NCI-H82 treated with DMSO at 0.1 percent for 48 hours (cell line): ENCODE results near the gene VTI1A.
"Not testable (repeated sequence)": the region's sequence is repeated elsewhere in the genome, so short reads cannot be mapped to it uniquely, and the experiment has no call there.

Experiments
- DNase-seq: peaks from one replicate; lab custom pipeline; 2025; ENCODE audit not compliant: unreplicated experiment; lab: John Stamatoyannopoulos, UW

Gene VTI1A

DNA sequence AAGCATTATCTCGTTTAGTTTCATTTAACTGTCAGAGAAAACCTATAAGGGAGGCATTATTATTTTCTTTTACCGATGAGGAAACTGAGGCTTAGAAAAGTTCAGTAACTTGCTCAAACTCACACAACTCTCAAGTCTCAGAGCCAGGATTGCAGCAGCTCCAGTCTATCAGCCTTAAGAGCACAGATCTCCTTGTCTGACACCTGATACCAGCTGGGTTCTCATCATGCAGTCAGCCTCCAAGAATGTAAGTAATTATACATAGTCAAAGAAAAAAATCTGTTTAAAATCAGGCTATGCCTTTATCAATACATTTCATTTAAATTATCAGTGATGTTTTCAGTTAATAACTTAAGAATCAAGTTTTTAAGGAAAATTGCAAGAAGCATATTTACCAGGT is 266.4 kb downstream of the VTI1A start:
- no peak for DNase-seq

DNA sequence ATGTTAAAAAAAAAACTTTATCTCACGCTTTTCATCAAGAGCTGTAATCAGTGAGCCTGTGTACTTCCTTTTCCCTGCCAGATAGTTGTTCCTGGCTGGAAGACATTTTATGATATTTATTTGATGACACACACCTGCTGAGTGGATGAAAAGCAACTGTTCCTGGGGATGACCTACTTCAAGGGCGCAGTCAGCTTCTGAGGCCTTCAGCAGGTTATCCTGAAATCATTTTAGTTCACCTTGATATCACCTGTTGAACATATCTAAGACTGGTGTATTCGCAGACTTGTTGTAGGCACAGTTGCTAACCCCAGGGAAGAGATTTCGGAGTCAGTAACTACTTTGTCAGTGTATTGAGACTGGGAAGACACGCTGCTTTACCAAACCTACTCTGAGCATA is 268.6 kb downstream of the VTI1A start:
- DNase-seq, result no peak

DNA sequence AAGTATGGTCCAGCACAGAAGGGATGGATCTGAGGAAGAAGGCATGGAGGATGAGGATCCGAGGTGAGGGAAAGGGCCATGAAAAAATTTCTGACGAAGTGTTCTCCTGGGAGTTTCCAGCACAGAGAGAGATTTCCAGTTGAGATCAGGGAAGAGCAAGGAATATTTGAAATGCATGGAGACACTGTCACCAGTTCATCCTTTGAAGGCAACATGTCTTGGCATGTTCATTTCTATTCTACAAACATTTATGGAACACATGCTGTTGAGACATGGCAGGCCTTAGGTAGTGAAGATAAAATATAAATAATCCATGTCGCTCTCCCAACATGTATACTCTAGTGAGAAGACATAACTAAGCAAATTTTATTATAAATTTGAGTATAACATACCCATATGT is 269.1 kb downstream of the VTI1A start:
- DNase-seq, result no peak

DNA sequence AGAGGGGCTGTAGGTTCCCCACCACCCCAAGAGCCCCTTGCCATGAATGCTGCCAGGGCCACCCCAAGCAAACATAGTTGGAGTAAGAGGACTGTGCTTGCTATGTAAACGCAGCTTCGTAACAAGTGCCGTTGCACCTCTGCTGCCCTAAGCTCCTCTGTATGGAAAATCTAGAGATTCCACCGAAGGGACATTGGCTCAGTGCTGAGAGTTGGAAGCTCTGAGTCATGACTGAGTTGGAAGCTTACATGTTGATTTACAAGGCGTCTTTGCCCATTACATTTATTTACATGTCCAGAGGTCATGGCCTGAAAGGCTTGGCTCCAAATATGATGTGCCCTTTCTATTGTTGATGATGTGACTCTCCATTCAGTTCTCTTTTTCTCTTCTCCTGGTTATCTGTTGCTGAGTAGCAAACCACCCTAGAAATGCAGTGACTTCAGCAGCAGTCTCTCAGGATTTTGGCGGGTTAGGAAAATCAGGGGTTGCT is 270.0 kb downstream of the VTI1A start:
- no peak for DNase-seq

DNA sequence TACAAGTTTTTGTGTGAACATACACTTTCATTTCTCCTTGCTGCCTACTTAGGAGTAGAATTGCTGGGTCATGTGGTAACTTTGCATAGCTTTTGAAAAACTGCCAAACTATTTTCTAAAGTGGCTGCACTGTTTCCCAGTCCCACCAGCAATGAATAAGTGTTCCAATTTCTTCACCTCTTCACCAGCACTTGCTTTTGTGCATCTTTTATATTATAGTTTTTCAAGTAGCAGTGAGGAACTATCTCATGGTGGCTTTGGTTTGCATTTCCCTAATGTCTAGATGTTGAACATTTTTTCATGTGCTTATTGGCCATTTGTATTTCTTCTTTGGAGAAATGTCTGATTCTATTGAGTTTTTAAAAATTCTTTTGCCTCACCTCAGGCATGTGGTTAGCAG is 273.2 kb downstream of the VTI1A start:
- DNase-seq, result no peak

DNA sequence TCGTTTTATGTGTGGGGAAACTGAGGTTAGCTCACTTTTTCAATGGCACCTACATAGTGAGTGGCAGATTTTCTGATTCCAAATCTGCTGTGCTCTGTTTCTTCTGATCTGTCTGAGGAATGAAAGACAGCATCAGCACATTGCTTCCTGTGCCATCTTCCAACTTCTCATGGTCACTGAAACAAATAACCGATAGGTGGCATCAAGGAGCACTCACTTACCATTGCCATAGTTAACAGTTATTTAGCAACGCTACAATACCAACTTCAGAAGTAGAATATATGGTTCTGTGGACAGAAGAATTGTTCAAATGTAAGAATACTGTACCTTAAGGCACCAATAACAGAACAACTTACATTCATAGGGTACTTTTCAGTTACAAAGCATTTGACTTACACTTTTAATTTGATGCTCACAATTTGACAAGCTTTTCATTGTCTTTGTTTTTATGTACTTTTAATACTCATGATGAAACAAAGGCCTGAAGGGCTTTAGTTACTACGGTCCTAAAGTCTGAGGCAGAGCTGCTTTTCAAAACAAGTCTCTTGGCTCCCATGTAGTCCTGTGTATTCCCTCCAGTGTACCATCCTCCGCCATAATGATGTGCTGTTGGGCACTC is 274.2 kb downstream of the VTI1A start:
- DNase-seq, result peak; percentile 27

DNA sequence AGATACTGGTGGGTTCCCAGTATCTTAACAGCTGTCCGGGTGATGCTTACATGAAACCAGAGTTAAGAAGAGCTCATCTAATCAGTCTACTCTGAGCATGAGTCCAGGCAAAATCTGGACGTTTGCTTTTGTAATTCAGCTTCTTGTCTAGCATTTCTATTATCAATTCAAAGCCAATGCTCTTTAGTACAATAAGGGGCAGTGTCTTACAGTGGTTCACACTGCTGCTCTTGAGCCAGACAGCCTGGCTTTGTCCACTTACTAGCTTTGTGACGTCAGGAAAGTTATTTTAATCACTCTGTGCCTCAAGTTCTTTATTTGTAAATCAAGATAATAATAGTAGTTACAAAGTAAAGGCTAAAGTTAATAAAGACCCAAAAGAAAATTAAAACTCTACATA is 275.7 kb downstream of the VTI1A start:
- no peak for DNase-seq

DNA sequence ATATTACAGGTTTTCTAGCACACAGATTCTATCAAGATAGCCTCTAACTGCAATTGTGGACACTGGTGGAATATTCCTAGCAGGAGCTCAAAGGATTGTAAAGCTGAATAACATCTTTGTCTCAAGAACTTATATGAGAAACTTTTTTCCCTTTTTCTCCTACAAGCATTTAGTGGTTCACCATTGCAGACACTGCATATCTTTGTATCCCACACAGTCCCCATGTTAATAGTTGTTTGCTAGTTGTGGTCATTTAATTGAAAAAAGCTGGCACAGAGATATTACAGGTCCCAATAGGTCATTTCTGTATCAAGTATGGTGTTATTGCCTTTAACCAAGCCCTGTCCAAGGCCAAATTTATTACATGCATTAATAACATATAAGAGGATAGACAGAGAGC is 276.9 kb downstream of the VTI1A start:
- no peak for DNase-seq

DNA sequence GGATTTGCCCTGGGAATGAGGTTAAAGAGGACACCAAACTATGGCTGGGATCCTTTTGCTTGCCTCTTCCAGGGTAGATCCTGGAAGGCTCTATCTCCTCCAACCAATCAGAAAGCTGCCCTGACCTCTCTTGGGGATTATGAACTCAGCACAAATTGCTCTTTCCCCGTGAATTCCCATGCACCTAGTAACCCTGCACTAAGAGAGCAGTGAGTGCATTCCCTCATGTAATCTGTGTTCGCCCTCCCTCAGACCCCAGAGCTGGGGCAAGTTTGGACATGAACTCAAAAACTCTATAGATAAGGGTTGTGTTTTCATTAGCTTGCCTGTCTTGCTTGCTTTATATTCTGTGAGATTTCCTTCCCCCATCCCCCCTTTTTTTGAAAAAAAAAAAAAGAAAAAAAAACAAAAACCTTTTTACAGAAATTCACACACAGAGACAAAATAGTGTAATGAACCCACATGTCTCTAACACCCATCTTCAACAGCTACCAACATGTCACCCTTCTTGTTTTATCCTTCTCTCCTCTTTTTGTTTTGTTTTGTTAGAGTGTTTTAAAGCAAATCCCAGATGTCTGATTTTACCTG is 277.5 kb downstream of the VTI1A start:
- DNase-seq, result no peak

DNA sequence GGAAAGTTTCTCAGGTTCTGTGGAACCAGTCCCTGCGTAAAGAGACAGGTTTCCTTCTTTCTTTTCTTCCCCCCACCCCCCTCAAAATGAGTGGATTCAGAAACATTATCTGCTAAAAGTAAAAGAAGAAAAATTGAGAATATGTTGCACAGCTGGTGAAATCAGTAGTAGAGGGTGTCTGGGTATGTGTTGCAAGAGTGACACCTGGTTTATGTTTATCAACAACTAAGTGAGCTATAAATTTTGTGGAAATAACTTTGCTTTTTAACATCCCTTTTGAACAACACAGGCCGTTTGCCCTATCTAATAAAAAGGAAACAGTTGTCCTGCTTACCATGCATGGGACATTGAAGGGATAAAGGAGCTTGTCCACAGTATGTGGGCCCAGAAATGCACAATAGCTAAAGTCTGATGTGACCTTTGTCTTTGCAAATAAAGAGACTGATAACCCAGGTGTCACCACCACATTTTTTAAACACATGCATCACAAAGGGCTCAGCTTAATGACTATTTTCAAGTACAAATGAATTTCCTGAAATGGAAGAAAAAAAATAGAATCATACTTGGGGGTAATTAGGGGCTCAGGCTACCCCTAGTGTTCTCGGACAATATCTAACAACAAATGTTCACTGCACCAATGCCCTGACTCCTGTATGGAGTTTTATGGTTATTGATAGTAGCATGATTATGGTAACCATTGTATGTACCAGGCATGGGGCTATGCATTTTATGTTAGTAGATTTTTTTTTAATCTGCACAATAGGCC is 281.3 kb downstream of the VTI1A start:
- no peak for DNase-seq

DNA sequence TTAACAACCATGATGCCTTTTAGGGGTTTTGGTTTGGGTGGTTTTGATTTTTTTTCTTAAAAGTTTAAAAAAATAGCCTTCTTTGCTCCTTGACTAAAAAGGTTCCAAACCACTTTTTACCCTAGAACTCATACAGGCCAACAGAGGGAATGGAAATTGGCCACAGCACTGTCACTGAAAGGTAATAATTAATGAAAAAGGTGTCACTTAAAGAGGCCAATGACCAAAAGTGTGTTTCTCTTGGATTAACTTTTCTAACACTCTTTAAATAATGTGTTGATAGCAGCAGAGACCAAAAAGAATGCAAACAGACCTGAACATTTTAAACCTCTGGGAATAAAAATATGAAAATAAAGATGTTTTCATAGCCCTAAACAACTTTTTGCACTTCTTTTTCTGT is 282.0 kb downstream of the VTI1A start:
- no peak for DNase-seq

DNA sequence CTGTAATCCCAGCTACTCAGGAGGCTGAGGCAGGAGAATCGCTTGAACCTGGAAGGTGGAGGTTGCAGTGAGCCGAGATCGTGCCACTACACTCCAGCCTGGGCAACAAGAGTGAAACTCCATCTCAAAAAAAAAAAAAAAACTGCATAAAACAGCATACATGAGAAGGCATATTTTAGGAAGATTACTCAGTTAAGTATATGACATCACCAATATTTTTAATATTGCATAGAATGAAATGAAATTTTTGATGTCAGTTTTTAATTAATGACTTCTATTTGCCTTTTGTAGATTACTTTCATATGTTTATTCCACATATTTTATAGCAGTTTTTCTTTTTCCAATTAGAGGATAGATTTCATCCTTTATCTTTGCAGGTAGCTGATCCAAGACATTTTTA is 284.4 kb downstream of the VTI1A start:
- DNase-seq, result not testable (repeated sequence)

DNA sequence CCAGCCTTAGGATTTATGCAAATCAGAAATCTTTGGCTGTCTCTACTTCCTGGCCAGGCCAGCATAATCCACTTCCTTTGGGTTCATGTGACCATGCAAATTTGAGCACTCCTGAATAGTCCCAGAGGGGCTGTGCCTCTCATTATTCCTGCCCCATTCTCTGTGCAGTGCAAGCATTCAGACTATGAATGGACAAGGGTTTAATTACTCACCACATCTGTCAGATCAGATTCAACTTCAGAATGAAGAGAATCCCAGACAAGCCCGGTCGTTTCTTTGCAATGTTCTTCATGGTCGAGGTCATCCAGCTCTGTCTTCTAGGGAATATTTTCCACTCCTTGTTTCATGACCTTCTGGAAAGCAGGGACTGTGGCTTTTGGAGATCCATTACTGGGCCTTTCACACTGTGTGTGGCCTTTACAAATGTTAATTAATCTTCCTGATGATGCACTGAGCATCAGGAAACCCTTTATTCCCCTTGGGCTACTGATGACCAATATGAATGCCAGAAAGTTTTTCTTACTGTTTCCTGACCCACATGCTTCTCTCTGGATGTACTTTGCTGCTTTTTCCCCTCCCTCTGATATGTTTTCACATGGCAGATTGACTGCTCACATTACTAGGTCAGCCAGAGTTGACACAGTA is 285.4 kb downstream of the VTI1A start:
- DNase-seq, result peak; percentile 27

DNA sequence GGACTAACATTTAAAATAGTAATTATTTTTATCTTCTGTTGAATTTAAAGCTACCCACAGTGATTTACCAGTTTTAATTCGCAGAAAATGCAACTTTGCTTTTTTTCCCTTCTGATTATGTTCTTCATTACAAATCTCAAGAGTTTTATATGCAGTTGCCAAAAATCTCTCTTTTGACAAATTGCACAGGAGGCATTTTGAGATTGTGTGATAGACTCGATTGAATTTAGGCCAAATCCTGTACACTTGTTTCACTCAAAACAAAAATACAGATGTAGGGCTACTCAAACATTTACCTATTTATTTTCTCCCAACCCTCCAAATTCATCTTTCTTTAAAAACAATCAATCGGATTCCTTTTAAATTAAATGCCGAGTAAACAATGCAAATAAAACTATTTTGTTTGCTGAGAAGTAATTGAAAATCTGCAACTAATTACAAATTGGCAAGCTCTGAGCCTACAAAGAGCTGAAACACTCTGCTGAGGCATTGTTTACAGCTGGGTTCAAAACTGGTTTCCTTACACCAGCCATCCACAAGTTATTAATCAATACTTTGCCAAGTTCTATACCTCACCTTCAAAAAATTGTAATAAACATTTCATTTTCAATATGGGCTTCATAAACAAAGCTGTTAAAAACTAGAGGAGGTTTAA is 288.2 kb downstream of the VTI1A start:
- no peak for DNase-seq

DNA sequence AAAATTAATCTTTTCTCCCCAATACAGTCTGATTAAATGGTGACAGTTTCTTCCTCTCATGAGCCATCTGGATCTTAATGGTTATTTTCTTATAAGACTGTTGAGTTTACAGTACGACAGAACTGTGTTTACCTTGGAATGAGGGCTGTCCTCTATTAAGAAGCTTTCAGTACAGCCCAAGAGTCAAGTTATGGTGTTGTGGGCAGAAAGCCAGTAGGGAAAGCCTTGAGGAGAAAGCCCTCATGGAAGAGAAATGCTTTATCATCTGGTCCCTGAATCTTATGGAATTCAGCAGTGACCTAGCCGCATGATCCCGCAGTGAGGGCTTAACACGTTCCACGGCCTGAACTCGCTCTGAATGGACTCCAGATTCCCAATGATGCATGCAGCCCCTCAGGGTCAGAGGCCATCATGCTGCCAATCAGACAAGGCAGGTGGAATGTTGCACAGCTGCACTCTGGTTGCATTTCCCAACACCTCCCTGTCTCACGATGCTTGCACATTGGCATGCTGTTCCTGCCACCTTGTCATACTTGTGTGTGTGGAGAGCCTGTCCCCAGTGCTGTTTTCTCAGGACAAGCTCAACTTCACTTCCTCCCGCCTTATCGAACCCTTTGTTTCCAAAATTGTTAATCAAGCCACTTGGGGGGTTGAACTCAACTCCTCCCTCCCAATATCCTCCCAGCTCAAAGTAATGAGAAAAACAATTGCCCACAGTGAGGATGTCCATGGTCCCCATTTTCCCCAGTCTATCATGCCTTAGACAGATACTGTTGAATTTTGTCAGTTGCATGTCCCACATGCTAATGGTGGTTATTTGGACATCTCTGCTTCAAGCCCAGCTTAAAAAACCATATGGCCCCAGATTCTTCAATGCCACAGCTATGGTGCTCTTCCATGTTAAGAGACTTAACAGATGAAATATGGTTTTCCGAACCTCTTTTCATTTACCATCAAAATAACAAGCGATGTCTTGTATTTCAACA is 291.9 kb downstream of the VTI1A start:
- DNase-seq, result no peak

DNA sequence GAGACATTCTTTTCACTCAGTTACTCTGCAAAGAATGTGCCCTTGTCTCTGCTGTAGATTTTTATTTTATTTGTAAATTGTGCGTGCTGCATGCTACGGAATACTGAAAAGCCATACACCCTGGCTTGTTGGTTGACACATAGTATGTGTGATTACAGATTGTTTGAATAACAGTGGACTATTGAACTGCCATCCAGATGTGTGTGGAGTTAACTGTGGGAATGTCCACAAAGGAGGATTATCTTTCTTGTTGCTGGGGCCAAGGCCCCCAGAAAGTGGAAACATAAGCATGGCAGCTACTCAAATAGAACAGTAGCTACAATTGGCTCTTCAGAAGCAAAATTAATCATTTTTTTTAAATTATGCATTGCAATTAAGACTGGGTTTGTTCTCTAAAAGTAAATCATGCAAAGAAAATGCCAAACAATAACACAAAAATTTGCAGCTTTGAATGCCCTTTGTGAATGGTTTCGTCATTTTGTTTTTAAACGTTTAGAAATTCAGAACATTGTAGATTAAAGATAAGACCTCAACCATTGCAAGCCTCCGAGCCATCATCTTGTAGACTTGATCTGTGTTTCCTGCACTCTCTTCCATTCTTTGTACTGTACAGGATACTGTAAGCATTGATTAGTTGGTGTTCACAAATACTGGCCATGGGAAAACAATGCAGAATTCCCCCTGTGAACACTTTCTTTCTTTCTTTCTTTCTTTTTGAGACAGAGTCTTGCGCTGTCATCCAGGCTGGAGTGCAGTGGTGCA is 292.8 kb downstream of the VTI1A start:
- no peak for DNase-seq

DNA sequence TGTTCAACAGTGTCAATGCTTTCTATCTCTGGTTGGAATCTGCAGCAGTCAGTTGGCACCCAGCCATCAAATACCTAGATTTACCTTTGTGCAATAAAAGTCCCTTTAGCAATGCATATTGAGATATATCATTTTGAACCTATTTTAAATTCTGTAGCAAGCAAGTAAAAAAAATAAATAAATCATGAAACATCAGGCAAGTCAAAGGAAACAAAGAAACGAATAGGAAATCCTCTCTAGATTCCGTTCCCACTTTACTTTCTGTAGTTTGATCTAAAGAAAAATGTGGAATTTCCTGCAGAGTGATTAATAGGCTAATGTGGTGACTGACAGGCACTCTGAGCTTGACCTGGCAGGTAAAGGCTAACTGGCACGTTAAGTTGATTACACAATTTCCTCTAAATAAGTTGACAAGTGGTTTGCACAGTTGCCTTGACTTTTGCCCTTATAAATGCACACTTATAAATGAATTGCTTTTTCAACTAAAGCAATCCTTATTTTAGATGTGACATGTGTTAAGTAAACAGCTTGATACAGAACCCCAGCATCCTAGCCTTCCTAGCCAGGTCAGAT is 294.9 kb downstream of the VTI1A start:
- DNase-seq, result no peak

DNA sequence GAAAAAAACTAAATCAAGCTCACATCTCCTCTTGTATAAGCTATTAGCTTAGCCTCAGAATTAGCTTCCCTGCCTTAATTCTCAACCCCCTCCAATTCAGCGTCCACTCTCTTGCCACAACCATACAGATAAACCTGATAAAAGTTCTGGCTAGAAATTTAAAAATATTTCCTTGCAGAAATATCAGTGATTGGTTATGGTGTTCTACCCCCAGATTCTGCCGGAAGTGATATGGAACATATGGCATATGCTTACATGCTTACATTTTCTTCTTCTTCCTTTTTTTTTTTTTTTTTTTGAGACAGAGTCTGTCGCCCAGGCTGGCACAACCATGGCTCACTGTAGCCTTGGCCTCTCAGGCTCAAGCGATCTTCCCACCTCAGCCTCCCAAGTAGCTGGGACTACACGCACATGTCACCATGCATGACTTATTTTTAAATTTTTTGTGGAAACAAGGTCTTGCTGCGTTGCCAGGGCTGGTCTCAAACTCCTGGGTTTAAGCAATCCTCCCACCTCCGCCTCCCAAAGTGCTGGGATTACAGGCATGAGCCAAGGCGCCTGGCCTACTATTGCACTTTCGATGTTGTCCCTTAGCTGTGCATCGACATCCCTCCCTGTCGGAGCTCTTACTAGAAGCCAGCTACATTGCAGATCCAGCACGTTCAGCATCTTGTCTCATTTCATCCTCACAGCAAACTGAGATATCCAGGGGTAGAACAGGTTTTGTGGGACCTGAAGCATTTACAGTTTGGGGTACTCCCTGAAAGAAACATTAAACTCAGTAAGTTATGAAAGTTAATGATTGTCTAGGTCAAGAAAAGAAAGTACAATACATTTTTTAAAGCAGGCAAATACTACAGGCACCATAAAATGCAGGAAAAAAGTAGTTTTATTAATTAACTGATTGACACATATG is 297.4 kb downstream of the VTI1A start:
- no peak for DNase-seq
